HG03558 (cell line): Measurements from ENCODE around the gene DNMBP.
"Not testable (repeated sequence)": the region's sequence is repeated elsewhere in the genome, so short reads cannot be mapped to it uniquely, and the experiment has no call there.

Experiments
- ATAC-seq: cut with Tn5 transposase; IDR thresholded peaks from one replicate; pipeline ENCODE4 v1.9.1; 2021; ENCODE audit warnings: moderate number of reproducible peaks; ENCODE audit not compliant: unreplicated experiment; ENCODE audit errors: extremely low read depth

DNMBP gene

GRCh38 chr10:99921948-99922347 lies 87.8 kb downstream of the DNMBP start:
- ATAC-seq, result no peak

GRCh38 chr10:99920901-99921300 lies 88.8 kb downstream of the DNMBP start:
- ATAC-seq, result no peak

GRCh38 chr10:99920486-99920885 lies 89.3 kb downstream of the DNMBP start:
- ATAC-seq, result no peak

GRCh38 chr10:99917963-99918825 lies 91.6 kb downstream of the DNMBP start:
- no peak for ATAC-seq

- no peak for ATAC-seq
Measured at GRCh38 chr10:99916776-99917175, 93.0 kb downstream of the DNMBP start.

GRCh38 chr10:99915414-99915813 lies 94.3 kb downstream of the DNMBP start:
- ATAC-seq, result no peak

GRCh38 chr10:99914236-99914635 lies 95.5 kb downstream of the DNMBP start:
- no peak for ATAC-seq

- ATAC-seq, result no peak
Measured at GRCh38 chr10:99913831-99914235, 95.9 kb downstream of the DNMBP start.

GRCh38 chr10:99912041-99912440 lies 97.7 kb downstream of the DNMBP start:
- ATAC-seq, result no peak

- no peak for ATAC-seq
Measured at GRCh38 chr10:99908512-99908911, 101.2 kb downstream of the DNMBP start.

- ATAC-seq, result no peak
Measured at GRCh38 chr10:99906470-99906869, 103.3 kb downstream of the DNMBP start.

GRCh38 chr10:99905971-99906370 lies 103.8 kb downstream of the DNMBP start:
- ATAC-seq, result no peak

- no peak for ATAC-seq
Measured at GRCh38 chr10:99895867-99896266, 113.9 kb downstream of the DNMBP start.

- not testable (repeated sequence) for ATAC-seq
Measured at GRCh38 chr10:99895066-99895465, 114.7 kb downstream of the DNMBP start.

GRCh38 chr10:99894613-99895012 lies 115.1 kb downstream of the DNMBP start:
- no peak for ATAC-seq

- ATAC-seq, result no peak
Measured at GRCh38 chr10:99888622-99889021, 121.1 kb downstream of the DNMBP start.

- ATAC-seq, result no peak
Measured at GRCh38 chr10:99883523-99883922, 126.2 kb downstream of the DNMBP start.

- no peak for ATAC-seq
Measured at GRCh38 chr10:99881371-99881770, 128.4 kb downstream of the DNMBP start.

GRCh38 chr10:99880080-99880835 lies 129.5 kb downstream of the DNMBP start:
- no peak for ATAC-seq

GRCh38 chr10:99875473-99875872 lies 134.3 kb downstream of the DNMBP start:
- no peak for ATAC-seq

- ATAC-seq, result no peak
Measured at GRCh38 chr10:99874341-99875085, 135.2 kb downstream of the DNMBP start.
